B cell (primary cell): ENCODE data around the gene RTN4.

Experiments
- CTCF ChIP-seq: fragments of 200-600 bp; IDR thresholded peaks from one replicate; pipeline ENCODE4 v1.8.0; 2022; ENCODE audit warnings: antibody characterized with exemption, mild to moderate bottlenecking
- EZH2 ChIP-seq: IDR thresholded peaks from 2 replicates; pipeline ENCODE4 v1.6.1; 2012; ENCODE audit warnings: borderline replicate concordance, low read depth, mild to moderate bottlenecking, moderate library complexity, low read length; ENCODE audit not compliant: insufficient read depth, poor library complexity, severe bottlenecking

- no peak for TF ChIP-seq EZH2
- TF ChIP-seq CTCF: no peak
Measured at GRCh38 chr2:55013936-55014335, 36.3 kb downstream of the RTN4 start.
